Measurements from ENCODE around the gene PXMP2.
"Not testable (repeated sequence)": the region's sequence is repeated elsewhere in the genome, so short reads cannot be mapped to it uniquely, and the experiment has no call there.

Gene PXMP2

GRCh38 chr12:132689227-132689626 is 1.8 kb downstream of the PXMP2 start:
- no peak overlapping the region for H3K27ac ChIP-seq
- peaks cover 5% of the 10 kb centered on the region; the same call in 1 of the 2 replicates for H3K9me3 ChIP-seq
- H4K20me1 ChIP-seq: peaks cover 26% of the 10 kb centered on the region
- peak overlapping the region; percentile 44 for H3K4me2 ChIP-seq
- H3K4me1 ChIP-seq: peaks cover 28% of the 10 kb centered on the region
- TF ChIP-seq Cebpa-rat (IDR thresholded peaks at IDR 0.05): no peak
- H3K36me3 ChIP-seq: peaks cover 33% of the 10 kb centered on the region
- no peaks in the 10 kb centered on the region for H3K27me3 ChIP-seq
- H3K4me3 ChIP-seq: no peak overlapping the region; the same call in 1 of the 2 replicates
- peak overlapping the region; percentile 42 for H3K9ac ChIP-seq

GRCh38 chr12:132690112-132690511 is 2.7 kb downstream of the PXMP2 start:
- Histone ChIP-seq H3K4me2 (0 out of 2 replicates have a peak overlapping the region, but pooled peaks have one; percentile 44), H3K4me3 (no peak overlapping the region), H3K4me1 (peaks cover 25% of the 10 kb centered on the region), H3K36me3 (peaks cover 40% of the 10 kb centered on the region), H4K20me1 (peaks cover 23% of the 10 kb centered on the region), H3K9me3 (peaks cover 5% of the 10 kb centered on the region; the same call in 1 of the 2 replicates), H3K27ac (no peak overlapping the region), H3K9ac (peak overlapping the region; percentile 42; the same call in 1 of the 2 replicates), H3K27me3 (no peaks in the 10 kb centered on the region)
- no peak for TF ChIP-seq Cebpa-rat (IDR thresholded peaks at IDR 0.05)

GRCh38 chr12:132692030-132692429 is 4.6 kb downstream of the PXMP2 start:
- H3K27me3 ChIP-seq, H3K4me3 ChIP-seq, H3K27ac ChIP-seq, H3K9ac ChIP-seq, H3K9me3 ChIP-seq, H3K4me2 ChIP-seq: not testable (repeated sequence)
- H3K36me3 ChIP-seq: peaks cover 53% of the 10 kb centered on the region
- H3K4me1 ChIP-seq: peaks cover 12% of the 10 kb centered on the region
- H4K20me1 ChIP-seq: peaks cover 11% of the 10 kb centered on the region

DNA sequence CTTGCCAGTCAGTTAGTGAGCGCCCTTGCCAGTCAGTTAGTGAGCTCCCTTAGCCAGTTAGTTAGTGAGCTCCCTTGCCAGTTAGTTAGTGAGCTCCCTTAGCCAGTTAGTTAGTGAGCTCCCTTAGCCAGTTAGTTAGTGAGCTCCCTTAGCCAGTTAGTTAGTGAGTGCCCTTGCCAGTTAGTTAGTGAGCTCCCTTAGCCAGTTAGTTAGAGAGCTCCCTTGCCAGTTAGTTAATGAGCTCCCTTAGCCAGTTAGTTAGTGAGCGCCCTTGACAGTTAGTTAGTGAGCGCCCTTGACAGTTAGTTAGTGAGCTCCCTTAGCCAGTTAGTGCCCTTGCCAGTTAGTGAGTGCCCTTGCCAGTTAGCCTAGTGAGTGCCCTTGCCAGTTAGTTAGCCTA is 7.5 kb downstream of the PXMP2 start:
- peaks cover 81% of the 10 kb centered on the region for H3K36me3 ChIP-seq
- not testable (repeated sequence) for H3K27me3 ChIP-seq, H3K4me2 ChIP-seq, H4K20me1 ChIP-seq, H3K4me3 ChIP-seq, H3K9ac ChIP-seq, H3K4me1 ChIP-seq, H3K27ac ChIP-seq, H3K9me3 ChIP-seq

GRCh38 chr12:132695431-132695830 is 8.0 kb downstream of the PXMP2 start:
- Histone ChIP-seq H3K27me3 (no peaks in the 10 kb centered on the region), H4K20me1 (no peaks in the 10 kb centered on the region), H3K4me3 (no peak overlapping the region), H3K9me3 (peaks cover 5% of the 10 kb centered on the region; the same call in 1 of the 2 replicates), H3K9ac (no peak overlapping the region), H3K36me3 (peaks cover 79% of the 10 kb centered on the region), H3K4me1 (peaks cover 10% of the 10 kb centered on the region), H3K27ac (no peak overlapping the region), H3K4me2 (no peak overlapping the region)
- TF ChIP-seq Cebpa-rat (IDR thresholded peaks at IDR 0.05): no peak

GRCh38 chr12:132698341-132698740 is 11.0 kb downstream of the PXMP2 start:
- no peaks in the 10 kb centered on the region for H3K9me3 ChIP-seq
- no peak overlapping the region for H3K4me3 ChIP-seq
- H3K9ac ChIP-seq: no peak overlapping the region
- H3K27ac ChIP-seq: no peak overlapping the region
- TF ChIP-seq Cebpa-rat (IDR thresholded peaks at IDR 0.05): no peak
- H3K27me3 ChIP-seq: no peaks in the 10 kb centered on the region
- H4K20me1 ChIP-seq: 0 out of 2 replicates have a peak, but pooled peaks cover 9% of the 10 kb centered on the region
- no peak overlapping the region for H3K4me2 ChIP-seq
- peaks cover 86% of the 10 kb centered on the region for H3K36me3 ChIP-seq
- H3K4me1 ChIP-seq: peaks cover 18% of the 10 kb centered on the region

DNA sequence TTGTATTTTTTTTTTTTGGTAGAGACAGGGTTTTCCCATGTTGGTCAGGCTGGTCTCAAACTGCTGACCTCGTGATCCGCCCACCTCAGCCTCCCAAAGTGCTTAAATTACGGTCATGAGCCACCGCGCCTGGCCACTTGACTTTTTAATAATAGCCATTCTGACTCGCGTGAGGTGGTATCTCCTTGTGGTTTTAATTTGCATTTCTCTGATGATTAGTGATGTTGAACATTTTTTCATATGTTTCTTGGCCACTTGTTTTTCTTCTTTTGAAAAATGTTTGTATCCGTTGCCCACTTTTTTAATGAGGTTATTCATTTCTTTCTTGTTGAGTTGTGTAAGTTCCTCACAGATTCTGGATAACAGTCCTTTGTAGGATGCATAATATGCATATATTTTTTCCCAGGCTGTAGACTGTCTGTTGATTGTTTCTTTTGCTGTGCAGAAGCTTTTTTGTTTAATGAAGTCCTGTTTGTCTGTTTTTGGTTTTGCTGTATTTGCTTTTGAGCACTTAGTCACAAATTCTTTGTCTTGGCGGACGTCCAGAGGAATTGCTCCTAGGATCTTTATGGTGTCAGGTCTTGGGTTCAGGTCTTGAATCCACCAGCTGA is 12.9 kb downstream of the PXMP2 start:
- no peak overlapping the region for H3K4me3 ChIP-seq
- H3K4me2 ChIP-seq: peak overlapping the region; percentile 3; the same call in 1 of the 2 replicates
- no peaks in the 10 kb centered on the region for H3K9me3 ChIP-seq
- H3K9ac ChIP-seq: no peak overlapping the region
- TF ChIP-seq Cebpa-rat (IDR thresholded peaks at IDR 0.05): no peak
- H3K27ac ChIP-seq: no peak overlapping the region
- H3K36me3 ChIP-seq: peaks cover 97% of the 10 kb centered on the region
- H4K20me1 ChIP-seq: 0 out of 2 replicates have a peak, but pooled peaks cover 9% of the 10 kb centered on the region
- H3K27me3 ChIP-seq: no peaks in the 10 kb centered on the region
- peaks cover 18% of the 10 kb centered on the region for H3K4me1 ChIP-seq

- no peaks in the 10 kb centered on the region for H3K27me3 ChIP-seq
- H3K4me1 ChIP-seq: peaks cover 18% of the 10 kb centered on the region
- no peak for TF ChIP-seq Cebpa-rat (IDR thresholded peaks at IDR 0.05)
- peaks cover 84% of the 10 kb centered on the region for H3K36me3 ChIP-seq
- H3K4me2 ChIP-seq: no peak overlapping the region
- H3K27ac ChIP-seq: no peak overlapping the region
- H3K4me3 ChIP-seq: no peak overlapping the region
- H3K9ac ChIP-seq: no peak overlapping the region
- H4K20me1 ChIP-seq: 0 out of 2 replicates have a peak, but pooled peaks cover 9% of the 10 kb centered on the region
- H3K9me3 ChIP-seq: no peaks in the 10 kb centered on the region
Measured at GRCh38 chr12:132702640-132703039, 15.3 kb downstream of the PXMP2 start.

DNA sequence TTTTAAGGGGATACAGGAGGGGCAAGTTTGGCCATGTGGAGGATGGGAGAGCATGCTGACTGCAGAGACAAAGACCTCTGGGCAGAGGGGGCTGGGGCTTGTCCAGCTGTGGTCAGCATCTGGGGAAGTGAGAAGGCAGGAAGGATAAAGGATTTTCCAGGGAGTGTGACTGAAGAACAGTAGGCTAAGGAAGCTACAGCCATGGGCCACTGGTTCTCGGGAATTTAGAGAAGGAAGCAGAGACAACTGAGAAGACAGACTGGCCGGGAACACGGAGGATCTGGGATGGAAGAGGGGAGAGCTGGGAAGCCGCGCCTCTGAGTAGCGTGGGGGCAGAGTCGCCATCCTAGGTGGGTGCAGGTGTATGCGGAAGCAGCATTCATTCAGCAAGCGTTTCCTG is 16.3 kb downstream of the PXMP2 start:
- no peak overlapping the region for H3K27ac ChIP-seq
- H3K27me3 ChIP-seq: no peaks in the 10 kb centered on the region
- no peak overlapping the region for H3K4me3 ChIP-seq
- TF ChIP-seq Cebpa-rat (IDR thresholded peaks at IDR 0.05): no peak
- H3K36me3 ChIP-seq: peaks cover 74% of the 10 kb centered on the region
- H3K9ac ChIP-seq: no peak overlapping the region
- 0 out of 2 replicates have a peak, but pooled peaks cover 9% of the 10 kb centered on the region for H4K20me1 ChIP-seq
- no peaks in the 10 kb centered on the region for H3K9me3 ChIP-seq
- H3K4me2 ChIP-seq: no peak overlapping the region
- H3K4me1 ChIP-seq: peaks cover 18% of the 10 kb centered on the region

DNA sequence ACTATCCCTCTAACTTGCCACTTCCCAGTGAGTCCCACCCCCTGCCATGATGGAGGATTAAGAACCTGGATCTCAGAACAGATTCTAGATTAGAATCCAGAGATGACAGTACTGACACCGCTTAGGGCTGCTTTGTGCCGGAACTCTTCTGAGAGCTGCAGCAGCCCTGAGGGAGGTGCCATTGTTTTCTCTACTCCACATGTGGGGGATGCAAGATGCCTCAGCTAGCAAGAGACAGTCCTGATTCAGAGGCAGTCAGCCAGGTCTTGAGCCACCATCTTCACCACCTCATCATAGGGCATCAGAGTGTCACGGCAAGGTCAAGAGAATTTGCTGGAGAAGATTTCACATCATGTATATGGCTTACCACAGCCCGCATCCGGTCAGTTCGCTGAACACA is 19.9 kb downstream of the PXMP2 start:
- Histone ChIP-seq H3K9me3 (no peaks in the 10 kb centered on the region), H3K4me3 (no peak overlapping the region), H3K36me3 (peaks cover 41% of the 10 kb centered on the region), H3K9ac (no peak overlapping the region), H3K27me3 (no peaks in the 10 kb centered on the region), H3K27ac (no peak overlapping the region), H3K4me1 (peaks cover 18% of the 10 kb centered on the region), H4K20me1 (peaks cover 21% of the 10 kb centered on the region), H3K4me2 (no peak overlapping the region)
- no peak for TF ChIP-seq Cebpa-rat (IDR thresholded peaks at IDR 0.05)
